Activated T-cell treated with anti-CD3 and anti-CD28 coated beads for 4 hours (primary cell): ENCODE data around the gene SNIP1.
A peak's percentile ranks its signal among the peaks of the same experiment; 100 is the strongest.
"Not testable (repeated sequence)": the region's sequence is repeated elsewhere in the genome, so short reads cannot be mapped to it uniquely, and the experiment has no call there.

Experiments
- DNase-seq: peaks from one replicate; pipeline ENCODE4 v3.0.0-alpha.2; 2020

SNIP1 gene

DNA sequence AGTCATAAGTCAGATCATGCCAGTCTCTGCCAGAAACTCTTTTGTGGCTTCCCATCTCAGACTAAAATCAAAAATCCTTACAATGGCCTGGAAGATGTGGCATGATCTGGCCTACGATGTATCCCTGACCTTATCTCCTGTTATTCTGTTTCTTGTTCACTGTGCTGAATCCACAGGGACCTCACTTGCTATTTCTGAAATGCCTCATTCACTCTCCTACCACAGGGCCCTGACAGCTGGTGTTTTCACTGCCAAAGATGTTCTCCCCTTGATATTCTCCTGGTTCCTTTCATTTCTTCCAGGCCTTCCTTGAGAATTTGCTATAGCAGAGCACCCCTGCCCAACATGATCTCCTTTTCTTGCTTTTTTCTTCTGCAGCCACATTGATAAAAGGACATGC, 4.3 kb upstream of the SNIP1 start:
- no peak for DNase-seq

- DNase-seq, result no peak
These were observed 3.3 kb upstream of the SNIP1 start for GRCh38 chr1:37557402-37557801.

- no peak for DNase-seq
These were observed 2.7 kb upstream of the SNIP1 start, which contains the start of gene DNALI1 for GRCh38 chr1:37556712-37557196. DNALI1 (plus strand) TSS chr1:37556940; CDS start chr1:37556995, 55 bp downstream.

DNA sequence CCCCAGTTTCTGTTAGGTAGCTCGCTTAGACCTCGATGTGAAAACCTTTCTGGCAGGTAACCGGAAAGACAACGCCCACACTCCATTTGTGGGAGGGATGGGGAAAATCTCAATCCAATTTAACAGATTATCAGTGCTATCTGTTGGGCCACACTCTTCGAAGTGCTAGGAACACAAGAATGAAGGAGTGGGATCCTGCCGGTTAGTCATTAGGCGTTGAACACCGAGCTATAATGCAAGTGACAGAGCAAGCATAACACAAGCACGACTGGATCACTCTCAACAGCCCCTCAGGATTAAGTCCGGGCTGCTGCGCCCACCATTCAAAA, 531 bp downstream of the SNIP1 start:
- no peak for DNase-seq

- DNase-seq, result no peak
These were observed 4.8 kb downstream of the SNIP1 start for GRCh38 chr1:37549341-37549740.

- no peak for DNase-seq
These were observed 9.1 kb downstream of the SNIP1 start for GRCh38 chr1:37545019-37545418.

DNA sequence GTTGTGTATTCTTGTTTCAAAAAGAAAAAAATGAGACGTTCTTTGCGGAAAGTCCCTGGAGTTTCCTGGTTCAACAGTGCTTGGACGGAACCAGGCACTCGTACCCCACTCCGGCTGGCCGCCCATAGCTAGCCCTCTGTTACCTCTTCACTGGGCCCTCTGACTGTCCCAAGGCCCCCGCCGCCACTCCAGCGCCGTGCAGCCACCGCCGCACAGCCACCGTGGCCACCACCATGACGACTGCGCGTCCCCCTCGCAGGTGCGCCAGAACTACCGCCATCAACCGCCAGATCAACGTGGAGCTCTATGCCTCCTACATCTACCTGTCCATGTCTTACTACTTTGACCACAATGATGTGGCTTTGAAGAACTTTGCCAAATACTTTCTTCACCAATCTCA, 9.6 kb downstream of the SNIP1 start:
- DNase-seq, result no peak

GRCh38 chr1:37540036-37540785, 13.9 kb downstream of the SNIP1 start:
- DNase-seq, result no peak

DNA sequence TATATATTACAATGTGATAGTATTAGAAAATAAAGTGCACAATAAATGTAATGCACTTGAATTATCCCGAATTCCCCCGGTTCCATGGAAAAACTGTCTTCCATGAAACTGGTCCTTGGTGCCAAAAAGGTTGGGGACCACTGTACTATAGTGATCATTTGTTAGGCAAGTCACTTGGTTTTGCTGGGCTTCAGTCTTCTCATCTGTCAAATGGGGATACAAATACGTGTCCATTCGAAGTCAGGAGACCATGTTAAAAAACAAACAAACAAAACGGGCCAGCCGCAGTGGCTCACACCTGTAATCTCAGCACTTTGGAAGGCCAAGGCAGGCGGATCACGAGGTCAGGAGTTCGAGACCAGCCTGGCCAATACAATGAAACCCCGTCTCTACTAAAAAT, 14.9 kb downstream of the SNIP1 start:
- DNase-seq, result not testable (repeated sequence)

DNA sequence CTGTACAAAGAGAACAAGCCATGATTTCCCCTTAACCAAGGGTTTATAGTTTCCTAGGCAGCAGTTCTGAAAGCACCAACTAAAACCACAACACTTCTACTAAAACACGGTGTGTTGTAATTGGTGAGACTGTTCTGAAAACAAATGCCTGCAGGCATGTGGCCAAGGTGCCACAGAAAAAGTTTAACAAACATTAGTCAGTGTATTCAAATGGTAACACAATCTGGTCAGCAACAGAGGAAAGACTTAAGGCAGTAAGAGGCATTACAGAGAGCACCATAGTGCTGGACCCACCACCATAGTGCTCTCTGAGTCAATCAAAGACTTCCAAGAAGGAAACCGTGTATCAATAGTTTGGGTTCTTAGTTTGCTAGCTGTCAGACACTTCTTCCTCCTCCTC, 16.7 kb downstream of the SNIP1 start:
- DNase-seq, result no peak

DNA sequence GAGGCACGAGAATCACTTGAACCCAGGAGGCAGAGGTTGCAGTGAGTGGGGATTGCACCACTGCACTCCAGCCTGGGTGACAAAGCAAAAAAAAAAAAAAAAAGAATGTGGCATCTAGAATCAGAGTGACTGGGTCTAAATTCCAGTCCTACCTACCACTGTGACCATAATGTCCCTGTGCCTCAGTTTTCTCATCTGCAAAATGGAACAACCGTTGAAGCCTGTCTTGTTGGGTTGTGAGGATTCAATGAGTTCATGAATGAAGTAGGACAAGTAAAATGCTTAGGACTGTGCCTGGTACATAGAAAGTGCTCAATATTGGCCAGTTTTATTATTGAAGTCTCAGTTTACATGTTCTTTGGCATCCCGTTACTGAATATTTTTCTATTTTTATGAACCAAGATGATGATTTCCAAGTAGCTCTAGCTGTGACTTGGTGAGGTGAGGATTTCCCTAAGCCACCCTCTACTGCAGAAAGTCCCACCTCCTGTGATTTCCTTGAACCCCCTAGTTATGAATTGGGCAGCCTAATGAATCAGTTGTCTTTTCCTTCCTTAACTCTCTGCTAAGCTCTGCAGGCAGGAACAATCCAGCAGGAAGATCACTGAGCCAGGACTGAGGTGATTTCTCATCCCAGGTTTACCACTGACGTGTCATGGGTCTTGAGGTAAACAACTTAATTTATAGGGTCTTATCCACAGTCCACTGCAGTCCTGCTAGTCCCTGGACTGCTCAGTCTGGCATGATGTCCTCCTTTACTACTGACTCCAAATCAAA, 20.6 kb downstream of the SNIP1 start:
- DNase-seq, result no peak

DNA sequence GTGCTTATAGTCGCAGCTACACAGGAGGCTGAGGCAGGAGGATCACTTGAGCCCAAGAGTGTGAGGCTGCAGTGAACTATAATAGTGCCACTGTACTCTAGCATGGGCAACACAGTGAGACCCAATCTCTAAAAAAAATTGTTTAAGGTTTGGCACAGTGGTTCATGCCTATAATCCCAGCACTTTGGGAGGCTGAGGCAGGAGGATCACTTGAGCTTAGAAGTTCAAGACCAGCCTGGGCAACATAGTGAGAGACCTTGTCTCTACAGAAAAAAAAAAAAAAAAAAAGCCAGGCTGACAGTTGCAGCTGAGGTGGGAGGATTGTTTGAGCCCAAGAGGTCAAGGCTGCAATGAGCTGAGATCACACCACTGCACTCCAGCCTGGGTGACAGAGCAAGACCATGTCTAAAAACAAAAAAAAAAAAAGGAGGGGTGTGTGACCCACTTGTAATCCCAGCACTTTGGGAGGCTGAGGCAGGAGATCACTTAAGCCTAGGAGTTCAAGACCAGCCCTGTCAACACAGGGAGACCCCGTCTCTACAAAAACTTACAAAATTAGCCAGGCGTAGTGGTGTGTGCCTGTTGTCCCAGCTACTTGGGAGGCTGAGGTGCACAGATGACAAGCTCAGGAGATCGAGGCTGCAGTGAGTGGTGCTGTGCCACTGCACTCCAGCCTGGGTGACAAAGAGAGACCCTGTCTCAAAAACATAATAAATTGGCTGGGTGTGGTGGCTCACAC, 21.5 kb downstream of the SNIP1 start:
- DNase-seq, result not testable (repeated sequence)

- not testable (repeated sequence) for DNase-seq
These were observed 24.2 kb downstream of the SNIP1 start for GRCh38 chr1:37529888-37530287.

DNA sequence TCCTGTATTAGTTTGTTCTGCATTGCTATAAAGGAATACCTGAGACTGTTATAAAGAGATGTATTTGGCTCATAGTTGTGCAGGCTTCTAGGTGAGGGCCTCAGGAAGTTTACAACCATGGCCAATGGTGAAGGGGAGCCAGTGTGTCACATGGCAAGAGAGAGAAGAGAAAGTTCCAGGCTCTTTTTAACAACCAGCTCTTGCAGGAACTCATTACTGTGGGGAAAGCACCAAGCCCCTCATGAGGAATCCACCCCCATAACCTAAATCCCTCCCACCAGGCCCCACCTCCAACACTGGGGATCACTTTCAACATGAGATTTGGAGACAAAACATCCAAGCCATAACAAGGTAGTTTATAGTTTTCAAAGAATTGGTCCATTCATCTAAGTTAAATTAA, 34.5 kb downstream of the SNIP1 start:
- no peak for DNase-seq

DNA sequence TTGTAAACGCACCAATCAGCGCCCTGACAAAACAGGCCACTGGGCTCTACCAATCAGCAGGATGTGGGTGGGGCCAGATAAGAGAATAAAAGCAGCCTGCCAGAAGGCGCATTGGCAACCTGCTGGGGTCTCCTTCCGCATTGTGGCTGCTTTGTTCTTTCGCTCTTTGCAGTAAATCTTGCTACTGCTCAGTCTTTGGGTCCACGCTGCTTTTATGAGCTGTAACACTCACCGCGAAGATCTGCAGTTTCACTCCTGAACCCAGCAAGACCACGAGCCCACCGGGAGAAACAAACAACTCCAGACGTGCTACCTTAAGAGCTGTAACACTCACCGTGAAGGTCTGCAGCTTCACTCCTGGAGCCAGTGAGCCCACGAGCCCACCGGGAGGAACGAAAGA, 35.2 kb downstream of the SNIP1 start:
- DNase-seq, result peak; percentile 16

DNA sequence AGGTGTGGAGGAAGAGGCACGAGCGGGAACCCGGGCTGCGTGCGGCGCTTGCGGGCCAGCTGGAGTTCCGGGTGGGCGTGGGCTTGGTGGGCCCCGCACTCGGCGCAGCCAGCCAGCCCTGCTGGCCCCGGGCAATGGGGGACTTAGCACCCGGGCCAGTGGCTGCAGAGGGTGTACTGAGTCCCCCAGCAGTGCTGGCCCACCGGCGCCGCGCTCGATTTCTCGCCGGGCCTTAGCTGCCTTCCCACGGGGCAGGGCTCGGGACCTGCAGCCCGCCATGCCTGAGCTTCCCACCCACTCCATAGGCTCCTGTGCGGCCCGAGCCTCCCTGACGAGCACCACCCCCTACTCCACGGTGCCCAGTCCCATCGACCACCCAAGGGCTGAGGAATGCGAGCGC, 35.9 kb downstream of the SNIP1 start:
- DNase-seq, result not testable (repeated sequence)

GRCh38 chr1:37517569-37517968, 36.5 kb downstream of the SNIP1 start:
- no peak for DNase-seq

- DNase-seq, result no peak
These were observed 38.7 kb downstream of the SNIP1 start for GRCh38 chr1:37515185-37516034.

DNA sequence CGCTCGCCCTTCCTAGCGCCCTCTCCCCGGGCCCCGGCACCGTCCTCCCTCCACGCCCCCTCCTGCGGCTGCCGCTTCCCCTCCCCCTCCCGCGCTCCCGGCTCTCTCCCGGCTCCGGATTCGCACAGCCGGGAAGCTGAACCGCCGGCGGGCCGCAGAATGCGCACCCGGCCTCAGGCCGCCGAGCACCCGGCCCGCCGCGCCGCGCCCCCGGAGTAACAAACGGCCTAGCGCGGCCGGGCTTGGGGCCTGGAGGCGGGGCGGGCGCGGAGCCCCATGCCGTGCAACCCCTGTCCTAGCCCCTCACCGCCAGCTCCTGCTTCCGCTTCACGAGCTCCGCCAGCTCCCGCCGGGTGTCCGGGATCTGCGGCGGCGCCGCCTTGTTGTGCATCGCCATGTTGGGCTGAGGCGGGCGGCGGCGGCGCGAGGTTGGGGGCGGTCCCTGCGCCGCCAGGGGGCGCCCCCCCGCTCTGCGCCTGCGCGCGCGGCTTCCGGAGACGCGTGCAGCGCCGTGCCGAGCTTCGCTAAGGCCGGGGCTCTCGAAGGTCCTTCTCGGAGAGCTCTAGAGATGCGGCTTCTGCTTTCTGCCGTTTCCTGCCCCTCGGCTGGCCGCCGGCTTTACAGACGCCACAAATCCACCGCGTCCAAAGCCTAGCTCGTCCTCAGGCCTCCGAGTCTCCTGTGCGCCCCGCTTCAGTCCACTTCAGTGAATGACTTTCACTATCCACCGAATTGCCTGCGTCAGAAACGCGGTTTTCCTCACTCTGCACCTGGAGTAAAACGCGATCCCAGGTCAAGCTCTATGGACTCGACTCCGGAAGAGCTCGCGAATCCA, 39.5 kb downstream of the SNIP1 start, which contains the start of gene MEAF6:
Gene MEAF6 (minus strand): TSS at position 417 of the 835 bp plus-strand sequence. CDS start 20 bp downstream, at position 397.
- DNase-seq, result peak; percentile 75

GRCh38 chr1:37513795-37514349, 40.2 kb downstream of the SNIP1 start:
- DNase-seq, result peak; percentile 58

DNA sequence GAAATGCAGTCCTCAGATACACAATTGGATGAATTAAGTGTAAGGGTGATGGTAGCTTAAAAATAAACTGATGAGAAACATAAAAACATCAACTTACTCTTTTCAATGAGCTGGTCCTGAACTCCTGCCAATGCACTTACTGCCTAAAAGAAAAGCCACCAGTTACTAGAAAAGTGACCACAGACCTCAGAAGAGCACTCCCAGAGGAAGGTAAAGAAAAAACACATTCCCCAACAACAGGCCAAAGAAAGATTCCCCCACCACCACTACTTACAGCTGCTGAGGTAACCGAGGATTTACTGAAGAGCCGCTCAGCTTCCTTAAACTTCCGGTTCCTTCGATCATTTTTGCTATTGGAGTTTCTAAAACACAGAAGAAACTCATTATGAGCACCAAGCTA, 44.9 kb downstream of the SNIP1 start:
- no peak for DNase-seq
